H1 (cell line): ENCODE data around the gene ARSI. TPM values are rescaled to one million over a fixed set of nuclear protein-coding genes. Genes with fewer than 3 reads are reported as not detected.

Source experiments
- CTCF ChIA-PET: fragments of 300-600 bp; sonication (Branson Sonifier 250); formaldehyde crosslinking; loops from one replicate; lab custom pipeline; 2021; ENCODE audit not compliant: partially characterized antibody; lab: Charles Lee
- POLR2A ChIA-PET: fragments of 300-600 bp; sonication (Branson Sonifier 250); formaldehyde crosslinking; loops from one replicate; lab custom pipeline; 2021; ENCODE audit warnings: inconsistent platforms; ENCODE audit not compliant: partially characterized antibody; lab: Charles Lee
- DNase-seq, 2 experiments: peaks; one replicate each; pipeline versions ENCODE4 v3.0.0 to v3.0.0-alpha.2; 2010 to 2022; ENCODE audit warnings: low spot score in 2 of 2, low read depth in 1 of 2, mixed read lengths in 1 of 2
- FAIRE-seq: peaks from 2 replicates; lab custom pipeline; 2011; peaks lifted over from hg19 to GRCh38; lab: Jason Lieb, UNC
- H2AFZ ChIP-seq: 2 replicates; pipeline ENCODE4 v1.8.1; 2012; ENCODE audit warnings: low read length, inconsistent platforms
- H2AK5ac ChIP-seq: 2 replicates; pipeline ENCODE4 v1.6.1; 2013; ENCODE audit warnings: low read depth, low read length
- H2BK120ac ChIP-seq: replicated peaks from 2 replicates; pipeline ENCODE3; 2013; ENCODE audit warnings: low read depth, low read length, inconsistent platforms
- H2BK12ac ChIP-seq: 2 replicates; pipeline ENCODE4 v1.6.1; 2013; ENCODE audit warnings: low read depth, low read length
- H2BK15ac ChIP-seq: 2 replicates; pipeline ENCODE4 v1.6.1; 2013; ENCODE audit warnings: low read length
- H2BK20ac ChIP-seq: 2 replicates; pipeline ENCODE4 v1.6.1; 2013; ENCODE audit warnings: low read length
- H2BK5ac ChIP-seq: 2 replicates; pipeline ENCODE4 v1.6.1; 2013; ENCODE audit warnings: low read depth, low read length
- H3K14ac ChIP-seq: 2 replicates; pipeline ENCODE4 v1.6.1; 2013; ENCODE audit warnings: inconsistent platforms; ENCODE audit not compliant: insufficient read length
- H3K18ac ChIP-seq: 2 replicates; pipeline ENCODE4 v1.6.1; 2013; ENCODE audit warnings: low read length; ENCODE audit errors: extremely low read depth
- H3K23ac ChIP-seq: 2 replicates; pipeline ENCODE4 v1.6.1; 2013; ENCODE audit warnings: inconsistent platforms; ENCODE audit not compliant: insufficient read length
- H3K23me2 ChIP-seq: 2 replicates; pipeline ENCODE4 v1.6.1; 2013; ENCODE audit warnings: low read depth, low read length
- H3K27ac ChIP-seq: 2 replicates; pipeline ENCODE4 v1.6.1; 2011; ENCODE audit warnings: low read depth, low read length, inconsistent platforms
- H3K27me3 ChIP-seq, 4 experiments: replicated peaks in 1 of 4; 1 replicate in 1 of 4; 2 replicates in 3 of 4; pipeline versions ENCODE4 v1.6.1 to v1.8.1; 2011 to 2013; ENCODE audit warnings: low read length in 3 of 4, mild to moderate bottlenecking in 3 of 4, inconsistent platforms in 2 of 4, mixed read lengths in 2 of 4, moderate library complexity in 1 of 4; ENCODE audit not compliant: control insufficient read depth in 3 of 4, insufficient read depth in 3 of 4; ENCODE audit errors: extremely low read depth in 1 of 4
- H3K36me3 ChIP-seq, 4 experiments: 2 replicates each; pipeline versions ENCODE4 v1.6.1 to v1.8.1; 2011 to 2013; ENCODE audit warnings: mild to moderate bottlenecking in 4 of 4, low read length in 3 of 4, moderate library complexity in 2 of 4, control low read depth in 1 of 4, inconsistent platforms in 1 of 4; ENCODE audit not compliant: insufficient read depth in 4 of 4, control insufficient read depth in 2 of 4
- H3K4ac ChIP-seq: replicated peaks from 2 replicates; pipeline ENCODE3; 2013; ENCODE audit warnings: low read length, low read depth, mixed read lengths, inconsistent platforms; ENCODE audit not compliant: insufficient read length
- H3K4me1 ChIP-seq, 4 experiments: replicated peaks in 1 of 4; 1 replicate in 1 of 4; 2 replicates in 3 of 4; pipeline versions ENCODE4 v1.6.1 to v1.8.1; 2011 to 2013; ENCODE audit warnings: low read length in 3 of 4, inconsistent platforms in 2 of 4, mixed read lengths in 1 of 4; ENCODE audit not compliant: insufficient read depth in 4 of 4, control insufficient read depth in 3 of 4
- H3K4me2 ChIP-seq, 2 experiments: 2 replicates each; pipeline versions ENCODE4 v1.6.1 to v1.8.1; 2011 to 2013; ENCODE audit warnings: low read depth in 2 of 2, low read length in 2 of 2, control low read depth in 1 of 2, inconsistent platforms in 1 of 2, mild to moderate bottlenecking in 1 of 2; ENCODE audit not compliant: insufficient read depth in 1 of 2
- H3K4me3 ChIP-seq, 4 experiments: fragments of 200-600, 300-600 bp in 1 of 4; sonication (generic), shearing (Covaris generic), sonication (Bioruptor Twin) in 1 of 4; 2 replicates each; pipeline versions ENCODE4 v1.5.1 to v1.8.1; 2011 to 2016; ENCODE audit warnings: low read length in 4 of 4, low read depth in 3 of 4, control low read depth in 2 of 4, inconsistent platforms in 2 of 4, mild to moderate bottlenecking in 2 of 4, mixed read lengths in 1 of 4, moderate library complexity in 1 of 4; ENCODE audit not compliant: insufficient read depth in 2 of 4; ENCODE audit errors: extremely low read depth in 1 of 4
- H3K56ac ChIP-seq: replicated peaks from 2 replicates; pipeline ENCODE3; 2013; ENCODE audit warnings: low read depth, mild to moderate bottlenecking, mixed read lengths, low read length, inconsistent platforms; ENCODE audit not compliant: insufficient read length
- H3K79me1 ChIP-seq: 2 replicates; pipeline ENCODE4 v1.6.1; 2013; ENCODE audit warnings: low read depth, low read length, control low read depth
- H3K79me2 ChIP-seq, 2 experiments: 2 replicates each; pipeline versions ENCODE4 v1.6.1 to v1.8.1; 2012 to 2013; ENCODE audit warnings: low read length in 2 of 2, mild to moderate bottlenecking in 2 of 2, inconsistent platforms in 1 of 2; ENCODE audit not compliant: insufficient read depth in 2 of 2, control insufficient read depth in 1 of 2
- H3K9ac ChIP-seq, 4 experiments: replicated peaks in 1 of 4; 1 replicate in 1 of 4; 2 replicates in 3 of 4; pipeline versions ENCODE4 v1.6.1 to v1.8.1; 2011 to 2013; ENCODE audit warnings: low read depth in 3 of 4, low read length in 3 of 4, control low read depth in 2 of 4, mild to moderate bottlenecking in 2 of 4, moderate library complexity in 2 of 4, inconsistent platforms in 1 of 4; ENCODE audit errors: extremely low read depth in 1 of 4
- H3K9me3 ChIP-seq, 2 experiments: 2 replicates each; pipeline versions ENCODE4 v1.6.1 to v1.8.1; 2012 to 2013; ENCODE audit warnings: mild to moderate bottlenecking in 2 of 2, moderate library complexity in 2 of 2, control low read depth in 1 of 2, inconsistent platforms in 1 of 2, low read depth in 1 of 2, low read length in 1 of 2, mixed read lengths in 1 of 2; ENCODE audit not compliant: insufficient read depth in 2 of 2
- H4K20me1 ChIP-seq, 2 experiments: replicated peaks in 1 of 2; 2 replicates each; pipeline versions ENCODE3 to v1.8.1; 2011 to 2013; ENCODE audit warnings: inconsistent platforms in 2 of 2, low read length in 2 of 2, mild to moderate bottlenecking in 1 of 2; ENCODE audit not compliant: insufficient read depth in 2 of 2, control insufficient read depth in 1 of 2
- H4K5ac ChIP-seq: 2 replicates; pipeline ENCODE4 v1.6.1; 2013; ENCODE audit warnings: low read length, low read depth, mixed read lengths, inconsistent platforms; ENCODE audit not compliant: insufficient read length
- H4K8ac ChIP-seq: 2 replicates; pipeline ENCODE4 v1.8.0; 2013; ENCODE audit warnings: mild to moderate bottlenecking, moderate library complexity, low read length, inconsistent platforms; ENCODE audit not compliant: insufficient read depth; ENCODE audit errors: extremely low read depth
- H4K91ac ChIP-seq: replicated peaks from 2 replicates; pipeline ENCODE3; 2013; ENCODE audit warnings: low read length, mixed read lengths, inconsistent platforms; ENCODE audit not compliant: insufficient read length
- BACH1 ChIP-seq: IDR thresholded peaks from 2 replicates; pipeline ENCODE4 v1.6.1; 2012; ENCODE audit warnings: low read length, improper control_type of control experiment
- CBX8 ChIP-seq: fragments of 300-800, 300-1000 bp; sonication (generic); IDR thresholded peaks from 2 replicates; pipeline ENCODE4 v1.7.1; 2016; ENCODE audit warnings: low read depth, low read length, borderline replicate concordance
- CTBP2 ChIP-seq: IDR thresholded peaks from 2 replicates; pipeline ENCODE4 v1.7.0; 2011; ENCODE audit warnings: borderline replicate concordance, mild to moderate bottlenecking, moderate library complexity, mixed read lengths, low read length; ENCODE audit not compliant: insufficient read depth, insufficient read length
- GABPA ChIP-seq: IDR thresholded peaks from 2 replicates; pipeline ENCODE4 v1.6.1; 2011; ENCODE audit warnings: mild to moderate bottlenecking, low read length, moderate library complexity, borderline replicate concordance; ENCODE audit not compliant: insufficient read depth
- JUN ChIP-seq: IDR thresholded peaks from 2 replicates; pipeline ENCODE4 v1.6.1; 2011; ENCODE audit warnings: low read depth, mild to moderate bottlenecking, improper control_type of control experiment, low read length
- JUND ChIP-seq: IDR thresholded peaks from 2 replicates; pipeline ENCODE4 v1.6.1; 2011; ENCODE audit warnings: mild to moderate bottlenecking, improper control_type of control experiment, low read length
- NRF1 ChIP-seq: IDR thresholded peaks from 2 replicates; pipeline ENCODE4 v1.6.1; 2011; ENCODE audit warnings: mild to moderate bottlenecking, low read depth, low read length, improper control_type of control experiment
- SIRT6 ChIP-seq: IDR thresholded peaks from one replicate; pipeline ENCODE4 v1.7.1; 2012; ENCODE audit warnings: low read length, inconsistent platforms
- SIX5 ChIP-seq: IDR thresholded peaks from 2 replicates; pipeline ENCODE4 v1.6.1; 2011; ENCODE audit warnings: mild to moderate bottlenecking, low read depth, low read length
- SP4 ChIP-seq: IDR thresholded peaks from 2 replicates; pipeline ENCODE4 v1.6.1; 2012; ENCODE audit warnings: low read length, inconsistent platforms
- TAF7 ChIP-seq: optimal IDR thresholded peaks from 2 replicates; pipeline ENCODE3; 2011; ENCODE audit warnings: low read depth, mild to moderate bottlenecking, inconsistent platforms, low read length, moderate library complexity, borderline replicate concordance
- TCF12 ChIP-seq: IDR thresholded peaks from 2 replicates; pipeline ENCODE4 v1.6.1; 2011; ENCODE audit warnings: low read depth, mild to moderate bottlenecking, low read length
- WGBS, 2 experiments: shearing (Covaris generic) in 1 of 2; methylation state at CpG; one replicate each; pipeline versions ENCODE4 v1.1.6 to v1.1.7; 2013 to 2015; ENCODE audit warnings: low lambda C conversion rate in 2 of 2, mixed read lengths in 2 of 2, inconsistent platforms in 1 of 2, low coverage in 1 of 2, missing lambda C conversion rate in 1 of 2; ENCODE audit not compliant: insufficient replicate concordance in 2 of 2, insufficient coverage in 1 of 2, insufficient read length in 1 of 2; ENCODE audit errors: extremely low coverage in 1 of 2, missing lambda C conversion rate in 1 of 2; 5-methylcytosine and 5-hydroxymethylcytosine counted together
- polyA plus RNA-seq, 7 experiments: library from polyadenylated mRNA; depleted of rRNA in 3 of 7; stranded (reverse) in 5 of 7; unstranded in 2 of 7; fragments of >200 nt in 5 of 7; fragments of 200-250 nt in 2 of 7; gene quantifications; 1 replicate in 5 of 7; 2 replicates in 1 of 7; 4 replicates in 1 of 7; pipeline versions ENCODE4 v1.2.1 to v1.2.3, GENCODE V29; 2011 to 2013; ENCODE audit warnings: missing spikeins in 2 of 7, mixed read lengths in 2 of 7
- total RNA-seq: library from RNA; stranded (reverse); fragmentation: NEBNext Ultra II Directional; extraction: Animal tissue kit (Norgen Biotek cat#: 25700); gene quantifications from 2 replicates; pipeline ENCODE4 v1.2.1, GENCODE V29; 2021

Gene ARSI
- total and polyA plus RNA-seq, 2 of the 8 experiments (the other 6 are each of a cell fraction or from before 2014, with no cell fraction given): 4.5 to 6.7 TPM

DNA sequence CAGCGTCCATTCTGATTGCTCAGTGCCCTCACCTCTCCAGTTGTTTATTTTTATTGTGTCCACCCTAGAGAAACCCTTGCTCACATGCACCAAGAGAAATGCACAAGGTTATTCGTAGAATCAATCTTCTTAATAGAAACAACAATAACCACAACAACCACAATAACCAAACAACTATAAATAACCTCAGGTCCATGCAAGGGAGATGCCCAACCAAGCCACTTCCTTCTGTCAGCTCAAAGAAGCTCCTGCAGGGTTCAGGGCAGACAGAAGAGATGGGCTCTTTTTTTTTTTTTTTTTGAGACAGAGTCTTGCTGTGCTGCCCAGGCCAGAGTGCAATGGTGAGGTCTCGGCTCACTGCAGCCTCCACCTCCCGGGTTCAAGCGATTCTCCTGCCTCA lies 39.9 kb upstream of the ARSI start:
- Histone ChIP-seq H3K4ac (no peak overlapping the region), H3K79me1 (no peaks in the 10 kb centered on the region), H3K23ac (no peak overlapping the region), H3K18ac (no peak overlapping the region), H4K91ac (no peak overlapping the region), H2BK5ac (no peak overlapping the region), H3K23me2 (peaks cover 1% of the 10 kb centered on the region; the same call in 1 of the 2 replicates), H3K79me2 (no peaks in the 10 kb centered on the region), H4K20me1 (no peaks in the 10 kb centered on the region)
- DNase-seq: no peak
- CTCF ChIA-PET: interaction anchor here (0.6 to 1.0 kb wide), 2 partner anchors 9 to 112 kb away, joined by 3 read pairs; no protein-coding TSS in a partner anchor
- TF ChIP-seq JUN (no peak), TAF7 (no peak), TCF12 (no peak), CBX8 (no peak), NRF1 (no peak), CTBP2 (no peak), GABPA (no peak), JUND (no peak), SIRT6 (no peak), SP4 (no peak), BACH1 (no peak), SIX5 (no peak)
- TF ChIP-seq, all 59 proteins: peak for 0
- no peak overlapping the region for H3K14ac ChIP-seq
- H4K8ac ChIP-seq: no peak overlapping the region
- no peaks in the 10 kb centered on the region for H3K36me3 ChIP-seq
- WGBS, 2 experiments: 90% methylated on average over 5 of the region's 5 CpGs; no CpG with 5 or more reads in 1 of the 2 experiments
- POLR2A ChIA-PET: no interaction called here
- H3K9ac ChIP-seq: no peak overlapping the region
- no peak for FAIRE-seq
- no peak overlapping the region for H2BK20ac ChIP-seq
- no peak overlapping the region for H3K4me3 ChIP-seq
- H2AK5ac ChIP-seq: no peak overlapping the region
- no peak overlapping the region for H3K56ac ChIP-seq
- no peak overlapping the region for H2BK15ac ChIP-seq
- H3K27ac ChIP-seq: no peak overlapping the region
- H2BK120ac ChIP-seq: no peak overlapping the region
- no peaks in the 10 kb centered on the region for H3K9me3 ChIP-seq
- no peak overlapping the region for H2AFZ ChIP-seq
- H2BK12ac ChIP-seq: no peak overlapping the region
- no peaks in the 10 kb centered on the region for H3K27me3 ChIP-seq
- no peak overlapping the region for H4K5ac ChIP-seq
- no peaks in the 10 kb centered on the region for H3K4me1 ChIP-seq
- H3K4me2 ChIP-seq: no peak overlapping the region
